Astrocyte (in vitro differentiated cells and primary cell): ENCODE measurements around the gene OR2M7.

Source experiments
- EZH2 ChIP-seq: IDR thresholded peaks from 2 replicates; pipeline ENCODE4 v1.6.1; 2012; ENCODE audit warnings: mild to moderate bottlenecking, low read length, inconsistent platforms; ENCODE audit not compliant: insufficient read depth
- TF ChIP-seq, protein P1 (sequence below): IDR thresholded peaks from 2 replicates; pipeline ENCODE4 v1.5.1; 2011; ENCODE audit warnings: low read depth, mild to moderate bottlenecking, inconsistent platforms, low read length, moderate library complexity; ENCODE audit not compliant: insufficient read depth

DNA sequence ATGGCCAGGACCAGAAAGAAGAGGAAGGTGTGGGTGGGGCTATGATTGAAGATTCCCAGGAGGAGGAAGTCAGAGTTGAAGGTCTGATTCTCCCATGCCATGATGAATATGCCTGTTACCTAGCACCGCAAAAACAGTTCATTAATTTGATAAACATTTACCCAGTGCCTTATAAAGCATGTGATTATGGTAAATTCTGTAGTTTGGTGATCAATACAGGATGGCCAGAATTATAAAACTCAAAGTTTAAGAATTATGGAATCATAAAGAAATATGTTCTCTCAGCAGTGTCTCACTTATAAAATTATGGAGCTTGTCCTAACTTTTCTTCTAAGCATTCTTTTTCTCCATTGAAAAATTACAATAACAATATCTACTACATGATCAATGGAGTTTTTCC, at the start of gene OR2M7:
- TF ChIP-seq, protein P1, sequence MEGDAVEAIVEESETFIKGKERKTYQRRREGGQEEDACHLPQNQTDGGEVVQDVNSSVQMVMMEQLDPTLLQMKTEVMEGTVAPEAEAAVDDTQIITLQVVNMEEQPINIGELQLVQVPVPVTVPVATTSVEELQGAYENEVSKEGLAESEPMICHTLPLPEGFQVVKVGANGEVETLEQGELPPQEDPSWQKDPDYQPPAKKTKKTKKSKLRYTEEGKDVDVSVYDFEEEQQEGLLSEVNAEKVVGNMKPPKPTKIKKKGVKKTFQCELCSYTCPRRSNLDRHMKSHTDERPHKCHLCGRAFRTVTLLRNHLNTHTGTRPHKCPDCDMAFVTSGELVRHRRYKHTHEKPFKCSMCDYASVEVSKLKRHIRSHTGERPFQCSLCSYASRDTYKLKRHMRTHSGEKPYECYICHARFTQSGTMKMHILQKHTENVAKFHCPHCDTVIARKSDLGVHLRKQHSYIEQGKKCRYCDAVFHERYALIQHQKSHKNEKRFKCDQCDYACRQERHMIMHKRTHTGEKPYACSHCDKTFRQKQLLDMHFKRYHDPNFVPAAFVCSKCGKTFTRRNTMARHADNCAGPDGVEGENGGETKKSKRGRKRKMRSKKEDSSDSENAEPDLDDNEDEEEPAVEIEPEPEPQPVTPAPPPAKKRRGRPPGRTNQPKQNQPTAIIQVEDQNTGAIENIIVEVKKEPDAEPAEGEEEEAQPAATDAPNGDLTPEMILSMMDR, result no peak
- no peak for TF ChIP-seq EZH2
